Panc1 (cell line): ENCODE data around the gene ABL1. TPM values are rescaled to one million over a fixed set of nuclear protein-coding genes. Genes with fewer than 3 reads are reported as not detected.

ENCODE experiments used
- ATAC-seq: fragments of 200-7000 bp; cut with Tn5 transposase; 2 replicates; pipeline ENCODE4 v1.9.1; 2020; ENCODE audit warnings: mild to moderate bottlenecking, moderate library complexity
- BruUV-seq: library from RNA; stranded (reverse); fragments of 400-500 nt; replicated peaks from 2 replicates; lab custom pipeline; 2021; lab: Mats Ljungman, UMichigan
- CTCF ChIA-PET: fragments of 300-600 bp; sonication (Branson Sonifier 250); formaldehyde crosslinking; loops from one replicate; lab custom pipeline; 2022; ENCODE audit warnings: antibody characterized with exemption; lab: Charles Lee
- POLR2A ChIA-PET: fragments of 300-600 bp; sonication (Branson Sonifier 250); formaldehyde crosslinking; loops from one replicate; lab custom pipeline; 2022; ENCODE audit warnings: antibody characterized with exemption; lab: Charles Lee
- DNase-seq: peaks from one replicate; pipeline ENCODE4 v3.0.0-alpha.2; 2010; ENCODE audit warnings: low read depth, low spot score
- H3K27ac ChIP-seq: 2 replicates; pipeline ENCODE4 v1.5.1; 2011; ENCODE audit warnings: mild to moderate bottlenecking, low read length, inconsistent platforms
- H3K27me3 ChIP-seq: fragments of 200-500 bp; sonication (Bioruptor generic); 2 replicates; pipeline ENCODE4 v1.6.0; 2014; ENCODE audit warnings: low read length, inconsistent platforms; ENCODE audit not compliant: control insufficient read depth, insufficient read depth
- H3K36me3 ChIP-seq: fragments of 200-500 bp; sonication (Bioruptor generic); 2 replicates; pipeline ENCODE4 v1.5.1; 2014; ENCODE audit warnings: inconsistent platforms, mild to moderate bottlenecking, low read length, moderate library complexity; ENCODE audit not compliant: control insufficient read depth, insufficient read depth
- H3K4me1 ChIP-seq: 2 replicates; pipeline ENCODE4 v1.5.1; 2011; ENCODE audit warnings: inconsistent platforms, mild to moderate bottlenecking, low read length, moderate library complexity; ENCODE audit not compliant: control insufficient read depth, insufficient read depth
- H3K4me3 ChIP-seq, 2 experiments: 2 replicates each; pipeline ENCODE4 v1.5.1; 2011 to 2012; ENCODE audit warnings: low read depth in 2 of 2, low read length in 2 of 2, mild to moderate bottlenecking in 2 of 2, inconsistent platforms in 1 of 2, moderate library complexity in 1 of 2
- H3K9me3 ChIP-seq: fragments of 200-500 bp; sonication (Bioruptor generic); 2 replicates; pipeline ENCODE4 v1.5.1; 2014; ENCODE audit warnings: low read depth, mild to moderate bottlenecking, inconsistent platforms, low read length, moderate library complexity; ENCODE audit not compliant: control insufficient read depth, insufficient read depth
- CTCF ChIP-seq: fragments of 450-650 bp; IDR thresholded peaks from 2 replicates; pipeline ENCODE4 v1.5.1; 2017; ENCODE audit warnings: mild to moderate bottlenecking
- POLR2AphosphoS5 ChIP-seq: IDR thresholded peaks from 2 replicates; pipeline ENCODE4 v1.6.1; 2012; ENCODE audit warnings: mild to moderate bottlenecking, low read depth, low read length, moderate library complexity
- REST ChIP-seq, 2 experiments: IDR thresholded peaks; 2 replicates each; pipeline ENCODE4 v1.6.1; 2011 to 2012; ENCODE audit warnings: low read depth in 2 of 2, control low read depth in 1 of 2, low read length in 1 of 2, mild to moderate bottlenecking in 1 of 2, moderate library complexity in 1 of 2; ENCODE audit not compliant: insufficient read depth in 1 of 2
- SIN3A ChIP-seq: IDR thresholded peaks from 2 replicates; pipeline ENCODE4 v1.6.1; 2012; ENCODE audit warnings: low read depth, mild to moderate bottlenecking, low read length, moderate library complexity, borderline replicate concordance; ENCODE audit not compliant: insufficient read depth
- TCF7L2 ChIP-seq: IDR thresholded peaks from 2 replicates; pipeline ENCODE4 v1.6.1; 2011; ENCODE audit warnings: mild to moderate bottlenecking, low read depth, low read length, inconsistent platforms
- in situ Hi-C: cut with HindIII; loops from 2 replicates; pipeline ENCODE4 v1.10.0; 2016; ENCODE audit warnings: low sequenced_read_pairs, low pct_unique_long_range_greater_than_20kb
- intact Hi-C: fragments of 100-400 bp; cut with micrococcal nuclease; formaldehyde crosslinking; loops from one replicate; pipeline ENCODE4 v1.10.0; 2022; ENCODE audit not compliant: unreplicated experiment
- total RNA-seq: library from RNA; stranded (reverse); gene quantifications from one replicate; pipeline ENCODE4 v1.2.1, GENCODE V29; 2021; ENCODE audit not compliant: unreplicated experiment

Gene ABL1
- total RNA-seq, 1 experiment from 2014 or later = 48.4 TPM

GRCh38 chr9:130886981-130887380 is 51.9 kb downstream of the ABL1 start:
- Histone ChIP-seq H3K4me1 (no peaks in the 10 kb centered on the region), H3K4me3 (no peak overlapping the region), H3K27me3 (no peaks in the 10 kb centered on the region), H3K27ac (no peak overlapping the region), H3K36me3 (no peaks in the 10 kb centered on the region; the same call in 1 of the 2 replicates), H3K9me3 (no peaks in the 10 kb centered on the region)
- intact Hi-C loops = no loop called here
- CTCF ChIA-PET = no interaction called here
- in situ Hi-C loops = no loop called here
- ATAC-seq (no peak), DNase-seq (no peak)
- no TSS peak for BruUV-seq
- POLR2A ChIA-PET = no interaction called here
- no peak for TF ChIP-seq TCF7L2
- no peak for TF ChIP-seq SIN3A
- TF ChIP-seq REST (IDR thresholded peaks at IDR 0.05; ENCODE audit: insufficient read depth in 1 of 2, low read depth in 2 of 2, low read length in 1 of 2) = no peak
- TF ChIP-seq POLR2AphosphoS5 = no peak
- no peak for TF ChIP-seq CTCF

GRCh38 chr9:130887494-130888144 is 52.6 kb downstream of the ABL1 start:
- in situ Hi-C loops (no loop called here), intact Hi-C loops (no loop called here)
- no peak overlapping the region for H3K27ac ChIP-seq
- no peak for TF ChIP-seq SIN3A
- TF ChIP-seq POLR2AphosphoS5 = no peak
- TF ChIP-seq CTCF = no peak
- TF ChIP-seq REST (IDR thresholded peaks at IDR 0.05; ENCODE audit: insufficient read depth in 1 of 2, low read depth in 2 of 2, low read length in 1 of 2) = no peak
- no peak for TF ChIP-seq TCF7L2
- H3K27me3 ChIP-seq = no peaks in the 10 kb centered on the region
- no TSS peak for BruUV-seq
- ATAC-seq (no peak), DNase-seq (no peak)
- H3K36me3 ChIP-seq = no peaks in the 10 kb centered on the region; the same call in 1 of the 2 replicates
- CTCF ChIA-PET = no interaction called here
- POLR2A ChIA-PET = no interaction called here
- no peaks in the 10 kb centered on the region for H3K9me3 ChIP-seq
- no peaks in the 10 kb centered on the region for H3K4me1 ChIP-seq
- H3K4me3 ChIP-seq = no peak overlapping the region
